IMR-90 (cell line): ENCODE measurements around the gene NAT10.

ENCODE experiments used
- BHLHE40 ChIP-seq: fragments of 150-350 bp; IDR thresholded peaks from 2 replicates; pipeline ENCODE4 v1.6.1; 2016; ENCODE audit warnings: mild to moderate bottlenecking, low read depth, low read length
- CEBPB ChIP-seq: IDR thresholded peaks from 2 replicates; pipeline ENCODE4 v1.6.1; 2012; ENCODE audit warnings: low read depth, low read length, improper control_type of control experiment
- CHD1 ChIP-seq: IDR thresholded peaks from 2 replicates; pipeline ENCODE4 v1.6.1; 2012; ENCODE audit warnings: low read depth, low read length, improper control_type of control experiment
- FOS ChIP-seq: fragments of 150-350 bp; IDR thresholded peaks from 2 replicates; pipeline ENCODE4 v1.6.1; 2016; ENCODE audit warnings: low read depth, low read length
- MAFK ChIP-seq: IDR thresholded peaks from 2 replicates; pipeline ENCODE4 v1.6.1; 2012; ENCODE audit warnings: low read depth, low read length, improper control_type of control experiment
- MAZ ChIP-seq: IDR thresholded peaks from 2 replicates; pipeline ENCODE4 v1.6.1; 2012; ENCODE audit warnings: low read depth, mild to moderate bottlenecking, low read length, improper control_type of control experiment, moderate library complexity, borderline replicate concordance
- MXI1 ChIP-seq: IDR thresholded peaks from 2 replicates; pipeline ENCODE4 v1.6.1; 2012; ENCODE audit warnings: low read depth, mild to moderate bottlenecking, low read length, moderate library complexity, borderline replicate concordance
- NFE2L2 ChIP-seq: fragments of 150-350 bp; IDR thresholded peaks from 2 replicates; pipeline ENCODE4 v1.6.1; 2016; ENCODE audit warnings: low read depth, mild to moderate bottlenecking, low read length
- POLR2A ChIP-seq: IDR thresholded peaks from 2 replicates; pipeline ENCODE4 v1.6.1; 2012; ENCODE audit warnings: mild to moderate bottlenecking, low read depth, low read length
- RAD21 ChIP-seq: IDR thresholded peaks from 2 replicates; pipeline ENCODE4 v1.6.1; 2012; ENCODE audit warnings: low read length, improper control_type of control experiment
- RCOR1 ChIP-seq: IDR thresholded peaks from 2 replicates; pipeline ENCODE4 v1.6.1; 2012; ENCODE audit warnings: mild to moderate bottlenecking, low read length, improper control_type of control experiment; ENCODE audit not compliant: insufficient replicate concordance
- TF ChIP-seq, protein P1 (sequence below): conservative IDR thresholded peaks from 2 replicates; pipeline ENCODE4 v1.5.1; 2012; ENCODE audit warnings: mild to moderate bottlenecking, low read depth, low read length, improper control_type of control experiment

- TF ChIP-seq CEBPB (no peak), MAFK (no peak), POLR2A (no peak), BHLHE40 (no peak), RCOR1 (no peak), FOS (no peak), CHD1 (no peak), RAD21 (peak; percentile 63), MXI1 (no peak), NFE2L2 (no peak), MAZ (no peak)
- TF ChIP-seq, protein P1, sequence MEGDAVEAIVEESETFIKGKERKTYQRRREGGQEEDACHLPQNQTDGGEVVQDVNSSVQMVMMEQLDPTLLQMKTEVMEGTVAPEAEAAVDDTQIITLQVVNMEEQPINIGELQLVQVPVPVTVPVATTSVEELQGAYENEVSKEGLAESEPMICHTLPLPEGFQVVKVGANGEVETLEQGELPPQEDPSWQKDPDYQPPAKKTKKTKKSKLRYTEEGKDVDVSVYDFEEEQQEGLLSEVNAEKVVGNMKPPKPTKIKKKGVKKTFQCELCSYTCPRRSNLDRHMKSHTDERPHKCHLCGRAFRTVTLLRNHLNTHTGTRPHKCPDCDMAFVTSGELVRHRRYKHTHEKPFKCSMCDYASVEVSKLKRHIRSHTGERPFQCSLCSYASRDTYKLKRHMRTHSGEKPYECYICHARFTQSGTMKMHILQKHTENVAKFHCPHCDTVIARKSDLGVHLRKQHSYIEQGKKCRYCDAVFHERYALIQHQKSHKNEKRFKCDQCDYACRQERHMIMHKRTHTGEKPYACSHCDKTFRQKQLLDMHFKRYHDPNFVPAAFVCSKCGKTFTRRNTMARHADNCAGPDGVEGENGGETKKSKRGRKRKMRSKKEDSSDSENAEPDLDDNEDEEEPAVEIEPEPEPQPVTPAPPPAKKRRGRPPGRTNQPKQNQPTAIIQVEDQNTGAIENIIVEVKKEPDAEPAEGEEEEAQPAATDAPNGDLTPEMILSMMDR: peak; percentile 47
Measured at GRCh38 chr11:34149786-34150185, 44.4 kb downstream of the NAT10 start.
